ENCODE data around the gene CXorf65.

The CXorf65 gene

GRCh38 chrX:71098302-71098701 lies 8.2 kb downstream of the CXorf65 start:
- Histone ChIP-seq H3K27me3 (ENCODE audit: insufficient read depth, low read depth, severe bottlenecking) (peaks cover 35% of the 10 kb centered on the region), H3K36me3 (no peaks in the 10 kb centered on the region), H3K27ac (no peak overlapping the region), H3K9me3 (ENCODE audit: severe bottlenecking) (no peaks in the 10 kb centered on the region), H3K4me3 (ENCODE audit: low read depth, low read length) (no peak overlapping the region)
- DNase-seq: peak; percentile 69
- TF ChIP-seq CTCF (IDR thresholded peaks at IDR 0.05; ENCODE audit: low read depth, low read length): peak; percentile 51

GRCh38 chrX:71096760-71097032 lies 9.8 kb downstream of the CXorf65 start:
- Histone ChIP-seq H3K4me3 (ENCODE audit: low read depth, low read length) (peak overlapping the region; percentile 65), H3K36me3 (no peaks in the 10 kb centered on the region), H3K9me3 (ENCODE audit: severe bottlenecking) (no peaks in the 10 kb centered on the region), H3K27ac (no peak overlapping the region), H3K27me3 (ENCODE audit: insufficient read depth, low read depth, severe bottlenecking) (peaks cover 35% of the 10 kb centered on the region)
- DNase-seq: no peak
- no peak for TF ChIP-seq CTCF (IDR thresholded peaks at IDR 0.05; ENCODE audit: low read depth, low read length)

GRCh38 chrX:71095981-71096759 lies 10.4 kb downstream of the CXorf65 start:
- Histone ChIP-seq H3K27me3 (ENCODE audit: insufficient read depth, low read depth, severe bottlenecking) (peaks cover 35% of the 10 kb centered on the region), H3K9me3 (ENCODE audit: severe bottlenecking) (no peaks in the 10 kb centered on the region), H3K36me3 (no peaks in the 10 kb centered on the region), H3K27ac (no peak overlapping the region), H3K4me3 (ENCODE audit: low read depth, low read length) (peak overlapping the region; percentile 65)
- no peak for DNase-seq
- TF ChIP-seq CTCF (IDR thresholded peaks at IDR 0.05; ENCODE audit: low read depth, low read length): no peak

GRCh38 chrX:71095555-71095980 lies 11.0 kb downstream of the CXorf65 start, which contains the start of gene FOXO4:
Gene FOXO4 (plus strand): TSS chrX:71095851. CDS start chrX:71096529, 678 bp downstream.
- peak; percentile 91 for DNase-seq
- Histone ChIP-seq H3K9me3 (ENCODE audit: severe bottlenecking) (no peaks in the 10 kb centered on the region), H3K27ac (no peak within 1 kb of the TSS), H3K27me3 (ENCODE audit: insufficient read depth, low read depth, severe bottlenecking) (peaks cover 35% of the 10 kb centered on the region), H3K4me3 (ENCODE audit: low read depth, low read length) (peak within 1 kb of the TSS; percentile 65), H3K36me3 (no peaks in the 10 kb centered on the region)
- no peak for TF ChIP-seq CTCF (IDR thresholded peaks at IDR 0.05; ENCODE audit: low read depth, low read length)

GRCh38 chrX:71095033-71095432 lies 11.5 kb downstream of the CXorf65 start:
- TF ChIP-seq CTCF (IDR thresholded peaks at IDR 0.05; ENCODE audit: low read depth, low read length): no peak
- no peak for DNase-seq
- no peaks in the 10 kb centered on the region for H3K36me3 ChIP-seq
- no peaks in the 10 kb centered on the region for H3K9me3 ChIP-seq (ENCODE audit: severe bottlenecking)
- peak overlapping the region; percentile 65 for H3K4me3 ChIP-seq (ENCODE audit: low read depth, low read length)
- no peak overlapping the region for H3K27ac ChIP-seq
- H3K27me3 ChIP-seq (ENCODE audit: insufficient read depth, low read depth, severe bottlenecking): peaks cover 35% of the 10 kb centered on the region

- TF ChIP-seq CTCF (IDR thresholded peaks at IDR 0.05; ENCODE audit: low read depth, low read length): no peak
- H3K36me3 ChIP-seq: no peaks in the 10 kb centered on the region
- H3K27ac ChIP-seq: no peak overlapping the region
- H3K9me3 ChIP-seq (ENCODE audit: severe bottlenecking): no peaks in the 10 kb centered on the region
- no peak for DNase-seq
- H3K4me3 ChIP-seq (ENCODE audit: low read depth, low read length): no peak overlapping the region
- peaks cover 16% of the 10 kb centered on the region for H3K27me3 ChIP-seq (ENCODE audit: insufficient read depth, low read depth, severe bottlenecking)
Observed at GRCh38 chrX:71091263-71091662, 15.3 kb downstream of the CXorf65 start.
